PC-9 (cell line): ENCODE data around the gene KATNB1. TPM values are rescaled to one million over a fixed set of nuclear protein-coding genes. Genes with fewer than 3 reads are reported as not detected.
"Not testable (repeated sequence)": the region's sequence is repeated elsewhere in the genome, so short reads cannot be mapped to it uniquely, and the experiment has no call there.

Experiments used
- BruUV-seq: library from RNA; stranded (reverse); fragments of 400-500 nt; replicated peaks from 2 replicates; lab custom pipeline; 2021; lab: Mats Ljungman, UMichigan
- CTCF ChIA-PET: fragments of 300-600 bp; sonication (Branson Sonifier 250); formaldehyde crosslinking; loops from one replicate; lab custom pipeline; 2022; ENCODE audit warnings: antibody characterized with exemption; lab: Charles Lee
- POLR2A ChIA-PET: fragments of 300-600 bp; sonication (Branson Sonifier 250); formaldehyde crosslinking; loops from one replicate; lab custom pipeline; 2022; ENCODE audit warnings: antibody characterized with exemption; ENCODE audit not compliant: unreplicated experiment; lab: Charles Lee
- DNase-seq, 2 experiments: peaks; one replicate each; pipeline versions ENCODE4 v3.0.0 to v3.0.0-alpha.2; 2015 to 2022; ENCODE audit warnings: mixed read lengths in 1 of 2
- H2AFZ ChIP-seq: fragments of 200-600 bp; sonication (generic); 2 replicates; pipeline ENCODE4 v1.8.1; 2017; ENCODE audit warnings: antibody characterized with exemption
- H3F3A ChIP-seq: fragments of 200-600 bp; sonication (generic); 2 replicates; pipeline ENCODE4 v1.8.1; 2017; ENCODE audit warnings: antibody characterized with exemption, mild to moderate bottlenecking, low read depth; ENCODE audit not compliant: insufficient read depth
- H3K27ac ChIP-seq: fragments of 200-600 bp; sonication (generic); 2 replicates; pipeline ENCODE4 v1.6.1; 2016; ENCODE audit warnings: mixed run types
- H3K27me3 ChIP-seq: fragments of 200-600 bp; sonication (generic); 2 replicates; pipeline ENCODE4 v1.6.1; 2016; ENCODE audit warnings: low read depth, mixed run types; ENCODE audit not compliant: insufficient read depth
- H3K36me3 ChIP-seq: fragments of 200-600 bp; sonication (generic); 2 replicates; pipeline ENCODE4 v1.6.1; 2016; ENCODE audit warnings: low read depth, mixed run types
- H3K4me1 ChIP-seq: fragments of 200-600 bp; sonication (generic); replicated peaks from 2 replicates; pipeline ENCODE4 v1.6.1; 2016; ENCODE audit warnings: mixed run types; ENCODE audit not compliant: insufficient read depth
- H3K4me2 ChIP-seq: fragments of 200-600 bp; sonication (generic); 2 replicates; pipeline ENCODE4 v1.6.1; 2017; ENCODE audit warnings: mixed run types
- H3K4me3 ChIP-seq: fragments of 200-600 bp; sonication (generic); 2 replicates; pipeline ENCODE4 v1.6.1; 2016; ENCODE audit warnings: mixed run types
- H3K79me2 ChIP-seq: fragments of 200-600 bp; sonication (generic); 2 replicates; pipeline ENCODE4 v1.6.1; 2017; ENCODE audit warnings: low read depth, mixed run types
- H3K9me2 ChIP-seq: fragments of 200-600 bp; sonication (generic); 2 replicates; pipeline ENCODE4 v1.8.1; 2017; ENCODE audit warnings: mild to moderate bottlenecking; ENCODE audit not compliant: insufficient read depth
- H3K9me3 ChIP-seq: fragments of 200-600 bp; sonication (generic); 2 replicates; pipeline ENCODE4 v1.8.1; 2016; ENCODE audit warnings: low read depth; ENCODE audit not compliant: insufficient read depth
- H4K20me1 ChIP-seq: fragments of 200-600 bp; sonication (generic); 2 replicates; pipeline ENCODE4 v1.8.1; 2017; ENCODE audit not compliant: insufficient read depth
- EZH2 ChIP-seq: fragments of 200-600 bp; sonication (generic); IDR thresholded peaks from 2 replicates; pipeline ENCODE4 v1.8.0; 2017; ENCODE audit warnings: antibody characterized with exemption, low read depth
- intact Hi-C: fragments of 100-400 bp; cut with micrococcal nuclease; formaldehyde crosslinking; loops from one replicate; pipeline ENCODE4 v1.10.0; 2022; ENCODE audit not compliant: unreplicated experiment
- total RNA-seq: library from RNA; stranded (reverse); gene quantifications from 2 replicates; pipeline ENCODE4 v1.2.3, GENCODE V29; 2021
- TF ChIP-seq, protein P1 (sequence below): fragments of 200-600 bp; sonication (generic); conservative IDR thresholded peaks from 2 replicates; pipeline ENCODE4 v1.6.1; 2017; ENCODE audit warnings: mixed run types, antibody characterized with exemption, mild to moderate bottlenecking, moderate library complexity

KATNB1 gene
- total RNA-seq, 1 experiment from 2014 or later, result 27.7 TPM

GRCh38 chr16:57795431-57795878 lies 59.9 kb downstream of the KATNB1 start:
- Histone ChIP-seq H3K27ac (peak overlapping the region; percentile 96), H3K4me3 (no peak overlapping the region), H3K4me1 (peaks cover 52% of the 10 kb centered on the region), H3K9me3 (no peaks in the 10 kb centered on the region), H3F3A (peaks cover 32% of the 10 kb centered on the region), H3K4me2 (peak overlapping the region; percentile 100), H3K27me3 (no peaks in the 10 kb centered on the region), H2AFZ (no peak overlapping the region), H3K79me2 (peaks cover 45% of the 10 kb centered on the region), H3K36me3 (peaks cover 24% of the 10 kb centered on the region), H4K20me1 (no peaks in the 10 kb centered on the region), H3K9me2 (no peaks in the 10 kb centered on the region)
- ChIA-PET POLR2A (no interaction called here), CTCF (interaction anchor here (0.7 to 1.3 kb wide), 4 partner anchors 31 to 76 kb away, joined by 3 to 5 read pairs (median 4); no protein-coding TSS in a partner anchor)
- intact Hi-C loops, result loop anchor here (1.0 kb wide), 1 partner anchor 68 kb away; no protein-coding TSS in a partner anchor
- no peak for TF ChIP-seq EZH2
- TF ChIP-seq, protein P1, sequence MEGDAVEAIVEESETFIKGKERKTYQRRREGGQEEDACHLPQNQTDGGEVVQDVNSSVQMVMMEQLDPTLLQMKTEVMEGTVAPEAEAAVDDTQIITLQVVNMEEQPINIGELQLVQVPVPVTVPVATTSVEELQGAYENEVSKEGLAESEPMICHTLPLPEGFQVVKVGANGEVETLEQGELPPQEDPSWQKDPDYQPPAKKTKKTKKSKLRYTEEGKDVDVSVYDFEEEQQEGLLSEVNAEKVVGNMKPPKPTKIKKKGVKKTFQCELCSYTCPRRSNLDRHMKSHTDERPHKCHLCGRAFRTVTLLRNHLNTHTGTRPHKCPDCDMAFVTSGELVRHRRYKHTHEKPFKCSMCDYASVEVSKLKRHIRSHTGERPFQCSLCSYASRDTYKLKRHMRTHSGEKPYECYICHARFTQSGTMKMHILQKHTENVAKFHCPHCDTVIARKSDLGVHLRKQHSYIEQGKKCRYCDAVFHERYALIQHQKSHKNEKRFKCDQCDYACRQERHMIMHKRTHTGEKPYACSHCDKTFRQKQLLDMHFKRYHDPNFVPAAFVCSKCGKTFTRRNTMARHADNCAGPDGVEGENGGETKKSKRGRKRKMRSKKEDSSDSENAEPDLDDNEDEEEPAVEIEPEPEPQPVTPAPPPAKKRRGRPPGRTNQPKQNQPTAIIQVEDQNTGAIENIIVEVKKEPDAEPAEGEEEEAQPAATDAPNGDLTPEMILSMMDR, result peak; percentile 59
- BruUV-seq, result no TSS peak
- peak; percentile 66 to 76 for DNase-seq

GRCh38 chr16:57796014-57796413 lies 60.4 kb downstream of the KATNB1 start:
- Histone ChIP-seq H3K4me1 (peaks cover 58% of the 10 kb centered on the region), H3K4me2 (peak overlapping the region; percentile 100), H3K79me2 (peaks cover 50% of the 10 kb centered on the region)

DNA sequence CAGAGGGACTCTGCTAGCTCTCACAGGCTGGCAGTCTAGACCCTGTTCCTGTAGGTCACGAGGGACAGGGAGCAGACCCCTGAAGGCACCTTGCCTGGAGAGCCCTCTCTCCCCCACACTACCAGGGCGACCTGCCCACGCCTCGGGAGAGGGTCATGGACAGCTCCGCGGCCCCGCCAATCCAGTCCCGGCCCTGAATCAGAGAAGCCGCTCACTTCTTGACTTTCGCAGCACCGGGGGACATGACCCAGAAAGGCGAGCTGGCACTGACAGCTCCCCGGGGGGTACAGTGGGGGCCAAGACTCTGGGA lies 61.6 kb downstream of the KATNB1 start:
- peaks cover 42% of the 10 kb centered on the region for H3F3A ChIP-seq
- intact Hi-C loops, result loop anchor here (1.0 to 2.0 kb wide), 2 partner anchors 13 to 202 kb away; no protein-coding TSS in a partner anchor
- peak overlapping the region; percentile 72 for H3K4me3 ChIP-seq
- no peak overlapping the region; the same call in 1 of the 2 replicates for H2AFZ ChIP-seq
- H3K9me3 ChIP-seq, result no peaks in the 10 kb centered on the region
- TF ChIP-seq EZH2, result no peak
- TF ChIP-seq, protein P1, result no peak
- H3K27me3 ChIP-seq, result no peaks in the 10 kb centered on the region
- ChIA-PET POLR2A (interaction anchor here (0.7 kb wide), 1 partner anchor 174 kb away, joined by 3 read pairs; no protein-coding TSS in a partner anchor), CTCF (interaction anchor here (0.7 to 0.9 kb wide), 2 partner anchors 66 to 102 kb away, joined by 3 read pairs; no protein-coding TSS in a partner anchor)
- H3K36me3 ChIP-seq, result peaks cover 18% of the 10 kb centered on the region
- peaks cover 62% of the 10 kb centered on the region for H3K4me1 ChIP-seq
- H3K27ac ChIP-seq, result peak overlapping the region; percentile 96
- peak overlapping the region; percentile 100 for H3K4me2 ChIP-seq
- H4K20me1 ChIP-seq, result no peaks in the 10 kb centered on the region
- H3K9me2 ChIP-seq, result no peaks in the 10 kb centered on the region
- no peak for DNase-seq
- H3K79me2 ChIP-seq, result peaks cover 51% of the 10 kb centered on the region
- no TSS peak for BruUV-seq

More at GRCh38 chr16:57796014-57796413, 60.4 kb downstream of the KATNB1 start:
- Histone ChIP-seq H3K27ac (peak overlapping the region; percentile 96), H3F3A (peaks cover 38% of the 10 kb centered on the region), H3K36me3 (peaks cover 20% of the 10 kb centered on the region), H3K4me3 (peak overlapping the region; percentile 72; the same call in 1 of the 2 replicates)
- POLR2A ChIA-PET, BruUV-seq, H3K27me3 ChIP-seq, H4K20me1 ChIP-seq, H3K9me2 ChIP-seq, DNase-seq, H3K9me3 ChIP-seq, H2AFZ ChIP-seq: not testable (repeated sequence)
- intact Hi-C loops, result loop anchor here (2.0 kb wide), 1 partner anchor 203 kb away; no protein-coding TSS in a partner anchor
- CTCF ChIA-PET, result interaction anchor here (1.0 to 1.3 kb wide), 3 partner anchors 37 to 75 kb away, joined by 3 to 5 read pairs (median 5); no protein-coding TSS in a partner anchor
